ENCODE results near the gene LRRC51.

Gene LRRC51

GRCh38 chr11:72070491-72070890 is 10.2 kb upstream of the LRRC51 start:
- no peak for DNase-seq

GRCh38 chr11:72072348-72072747 is 8.3 kb upstream of the LRRC51 start:
- DNase-seq = no peak

GRCh38 chr11:72075109-72075508 is 5.5 kb upstream of the LRRC51 start:
- DNase-seq = no peak

- DNase-seq = no peak
Observed at GRCh38 chr11:72075756-72076155, 4.9 kb upstream of the LRRC51 start.

GRCh38 chr11:72078477-72078876 is 2.2 kb upstream of the LRRC51 start:
- no peak for DNase-seq

GRCh38 chr11:72079819-72080325 is 778 bp upstream of the LRRC51 start:
- DNase-seq = peak in 1 of 2 experiments; percentile 80

- no peak for DNase-seq
Observed at GRCh38 chr11:72081184-72081644, 564 bp downstream of the LRRC51 start.

- DNase-seq = no peak
Observed at GRCh38 chr11:72081821-72082453, 1.3 kb downstream of the LRRC51 start.

GRCh38 chr11:72083414-72083813 is 2.8 kb downstream of the LRRC51 start:
- no peak for DNase-seq

GRCh38 chr11:72084076-72084475 is 3.4 kb downstream of the LRRC51 start:
- peak; percentile 22 to 73 for DNase-seq

GRCh38 chr11:72084965-72085364 is 4.3 kb downstream of the LRRC51 start:
- DNase-seq = peak; percentile 78 to 86

GRCh38 chr11:72085621-72086351 is 5.1 kb downstream of the LRRC51 start:
- DNase-seq = peak; percentile 63 to 79

- DNase-seq = no peak
Observed at GRCh38 chr11:72088076-72088808, 7.6 kb downstream of the LRRC51 start.

- DNase-seq = peak; percentile 53 to 72
Observed at GRCh38 chr11:72091292-72091691, 10.6 kb downstream of the LRRC51 start.

- DNase-seq = no peak
Observed at GRCh38 chr11:72098741-72099140, 18.1 kb downstream of the LRRC51 start.

- no peak for DNase-seq
Observed at GRCh38 chr11:72100009-72100408, 19.4 kb downstream of the LRRC51 start.

GRCh38 chr11:72100462-72100861 is 19.8 kb downstream of the LRRC51 start:
- DNase-seq = no peak

- no peak for DNase-seq
Observed at GRCh38 chr11:72102162-72102561, 21.5 kb downstream of the LRRC51 start.

- no peak for DNase-seq
Observed at GRCh38 chr11:72102631-72102945, 21.9 kb downstream of the LRRC51 start.

GRCh38 chr11:72102946-72103753 is 22.5 kb downstream of the LRRC51 start, which contains the start of gene LAMTOR1:
Gene LAMTOR1 (minus strand): TSS chr11:72103297. CDS start chr11:72103224, 73 bp downstream.
- peak; percentile 97 to 99 for DNase-seq

GRCh38 chr11:72103754-72104167 is 23.1 kb downstream of the LRRC51 start:
- no peak for DNase-seq

- DNase-seq = no peak
Observed at GRCh38 chr11:72105888-72106287, 25.2 kb downstream of the LRRC51 start, which contains the start of gene TOMT. Gene TOMT (plus strand): TSS chr11:72105924. CDS start chr11:72105952, 28 bp downstream.
